GM18867 (cell line): ENCODE results near the gene WNT3A.

Experiments used
- ATAC-seq: cut with Tn5 transposase; IDR thresholded peaks from one replicate; pipeline ENCODE4 v1.9.1; 2021; ENCODE audit warnings: mild to moderate bottlenecking, moderate library complexity; ENCODE audit not compliant: unreplicated experiment

The WNT3A gene

GRCh38 chr1:228030451-228031201 is 23.8 kb downstream of the WNT3A start:
- ATAC-seq: no peak

- no peak for ATAC-seq
These were observed 24.6 kb downstream of the WNT3A start for GRCh38 chr1:228031276-228031995.

- ATAC-seq: no peak
These were observed 25.2 kb downstream of the WNT3A start for GRCh38 chr1:228032041-228032440.

- no peak for ATAC-seq
These were observed 26.6 kb downstream of the WNT3A start for GRCh38 chr1:228033376-228033775.

GRCh38 chr1:228034954-228035837 is 28.4 kb downstream of the WNT3A start:
- ATAC-seq: no peak

GRCh38 chr1:228035844-228036243 is 29.0 kb downstream of the WNT3A start:
- no peak for ATAC-seq

GRCh38 chr1:228036701-228037231 is 30.0 kb downstream of the WNT3A start:
- no peak for ATAC-seq

- peak; percentile 84 for ATAC-seq
These were observed 30.9 kb downstream of the WNT3A start for GRCh38 chr1:228037401-228038386.

- ATAC-seq: no peak
These were observed 31.7 kb downstream of the WNT3A start for GRCh38 chr1:228038387-228039005.

- no peak for ATAC-seq
These were observed 32.5 kb downstream of the WNT3A start for GRCh38 chr1:228039006-228039903.

GRCh38 chr1:228039986-228040385 is 33.2 kb downstream of the WNT3A start:
- ATAC-seq: no peak

- no peak for ATAC-seq
These were observed 34.5 kb downstream of the WNT3A start for GRCh38 chr1:228041316-228041715.

- ATAC-seq: no peak
These were observed 35.7 kb downstream of the WNT3A start for GRCh38 chr1:228042508-228042907.

GRCh38 chr1:228043281-228043848 is 36.6 kb downstream of the WNT3A start:
- no peak for ATAC-seq

- no peak for ATAC-seq
These were observed 38.2 kb downstream of the WNT3A start for GRCh38 chr1:228044961-228045360.

GRCh38 chr1:228045405-228045804 is 38.6 kb downstream of the WNT3A start:
- ATAC-seq: no peak

GRCh38 chr1:228045871-228046270 is 39.1 kb downstream of the WNT3A start:
- no peak for ATAC-seq
